CD4-positive, alpha-beta memory T cell (primary cell): ENCODE data around the gene CACNA2D1. TPM values are rescaled to one million over a fixed set of nuclear protein-coding genes. Genes with fewer than 3 reads are reported as not detected.

Experiments used
- CTCF ChIA-PET: fragments of 350-600 bp; sonication (Branson Sonifier 250); formaldehyde crosslinking; loops from one replicate; lab custom pipeline; 2021; ENCODE audit warnings: inconsistent platforms; ENCODE audit not compliant: partially characterized antibody; lab: Charles Lee
- POLR2A ChIA-PET: fragments of 350-600 bp; sonication (Branson Sonifier 250); formaldehyde crosslinking; loops from one replicate; lab custom pipeline; 2021; ENCODE audit not compliant: partially characterized antibody; lab: Charles Lee
- DNase-seq, 5 donors: peaks; one replicate each; pipeline versions ENCODE4 v3.0.0 to v3.0.0-alpha.2; 2020 to 2022; ENCODE audit warnings: mixed read lengths in 1 of 5
- H3K27ac ChIP-seq: one replicate; pipeline ENCODE4 v1.7.0; 2013; ENCODE audit warnings: low read depth, low read length
- H3K27me3 ChIP-seq: 2 replicates; pipeline ENCODE4 v1.7.0; 2013; ENCODE audit warnings: mild to moderate bottlenecking, low read length, moderate library complexity; ENCODE audit not compliant: insufficient read depth
- H3K36me3 ChIP-seq: 2 replicates; pipeline ENCODE4 v1.7.0; 2013; ENCODE audit warnings: mild to moderate bottlenecking, low read length, moderate library complexity; ENCODE audit not compliant: insufficient read depth
- H3K4me1 ChIP-seq: 2 replicates; pipeline ENCODE4 v1.7.0; 2013; ENCODE audit warnings: mild to moderate bottlenecking, low read length, moderate library complexity; ENCODE audit not compliant: insufficient read depth
- H3K4me3 ChIP-seq, 2 donors: one replicate each; pipeline ENCODE4 v1.7.0; 2013; ENCODE audit warnings: low read length in 2 of 2, mild to moderate bottlenecking in 1 of 2
- H3K9me3 ChIP-seq, 2 donors: one replicate each; pipeline ENCODE4 v1.7.0; 2013; ENCODE audit warnings: low read length in 2 of 2, control low read depth in 1 of 2; ENCODE audit not compliant: control insufficient read depth in 1 of 2
- H3K27ac Mint-ChIP-seq, 7 donors: one replicate each; pipeline ENCODE4 v1.8.0; 2020 to 2021; ENCODE audit warnings: mixed read lengths in 7 of 7, mild to moderate bottlenecking in 6 of 7, inconsistent platforms in 3 of 7, moderate library complexity in 3 of 7
- H3K27me3 Mint-ChIP-seq, 2 donors: one replicate each; pipeline ENCODE4 v1.8.0; 2020 to 2021; ENCODE audit warnings: mixed read lengths in 2 of 2
- H3K36me3 Mint-ChIP-seq, 2 donors: one replicate each; pipeline ENCODE4 v1.8.0; 2020 to 2021; ENCODE audit warnings: mixed read lengths in 2 of 2, inconsistent platforms in 1 of 2, mild to moderate bottlenecking in 1 of 2
- H3K4me1 Mint-ChIP-seq, 4 donors: one replicate each; pipeline ENCODE4 v1.8.0; 2020 to 2021; ENCODE audit warnings: mixed read lengths in 4 of 4, mild to moderate bottlenecking in 1 of 4
- H3K4me3 Mint-ChIP-seq, 8 donors: one replicate each; pipeline ENCODE4 v1.8.0; 2020 to 2021; ENCODE audit warnings: mixed read lengths in 8 of 8, mild to moderate bottlenecking in 7 of 8, moderate library complexity in 6 of 8, inconsistent platforms in 3 of 8
- H3K9me3 Mint-ChIP-seq, 8 donors: one replicate each; pipeline ENCODE4 v1.8.0; 2020 to 2021; ENCODE audit warnings: mixed read lengths in 8 of 8, mild to moderate bottlenecking in 5 of 8, inconsistent platforms in 3 of 8, moderate library complexity in 1 of 8
- intact Hi-C: fragments of 100-400 bp; cut with micrococcal nuclease; formaldehyde crosslinking; loops from one replicate; pipeline ENCODE4 v1.15.1; 2023
- polyA plus RNA-seq, 2 donors: library from polyadenylated mRNA; unstranded; fragments of 300-500 nt; fragmentation: Illumina TruSeq; gene quantifications; one replicate each; pipeline ENCODE4 v1.2.3, GENCODE V29; 2021
- total RNA-seq, 2 experiments: library from RNA; stranded (reverse); gene quantifications; one replicate each; pipeline ENCODE4 v1.2.3, GENCODE V29; 2021

CACNA2D1 gene
- total and polyA plus RNA-seq, 4 experiments from 2014 or later: not detected

GRCh38 chr7:82268632-82269031 lies 174.9 kb downstream of the CACNA2D1 start:
- Mint-ChIP-seq H3K4me1 (no peaks in the 10 kb centered on the region), H3K9me3 (peaks cover 0 to 7% (median 2%) of the 10 kb centered on the region in 8 donors), H3K36me3 (no peaks in the 10 kb centered on the region), H3K27ac (no peak overlapping the region), H3K4me3 (no peak overlapping the region), H3K27me3 (no peaks in the 10 kb centered on the region)
- Histone ChIP-seq H3K4me1 (no peaks in the 10 kb centered on the region), H3K9me3 (no peaks in the 10 kb centered on the region), H3K27ac (no peak overlapping the region), H3K36me3 (no peaks in the 10 kb centered on the region), H3K4me3 (no peak overlapping the region), H3K27me3 (no peaks in the 10 kb centered on the region)
- ChIA-PET POLR2A (no interaction called here), CTCF (no interaction called here)
- intact Hi-C loops: no loop called here
- no peak for DNase-seq

DNA sequence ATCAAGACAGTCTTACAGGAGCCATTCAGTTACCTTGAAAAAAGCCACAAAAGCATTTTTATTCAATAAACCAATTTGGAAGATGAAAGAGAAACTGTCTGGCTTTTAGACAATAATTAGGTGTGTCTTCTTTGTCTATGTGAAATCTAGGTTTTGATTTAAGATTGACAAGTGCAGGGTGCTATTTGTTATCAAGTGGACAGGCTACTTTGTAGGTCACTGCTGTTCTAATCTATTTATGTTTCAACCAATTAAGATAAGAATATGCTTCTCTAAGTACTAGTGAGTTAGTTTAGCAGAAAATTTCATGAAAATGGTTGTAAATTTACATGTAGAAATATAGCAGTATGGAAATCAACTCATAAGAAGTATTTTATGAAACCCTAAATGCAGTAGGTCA lies 177.5 kb downstream of the CACNA2D1 start:
- Histone ChIP-seq H3K27me3 (no peaks in the 10 kb centered on the region), H3K9me3 (no peaks in the 10 kb centered on the region), H3K4me1 (no peaks in the 10 kb centered on the region), H3K36me3 (no peaks in the 10 kb centered on the region), H3K4me3 (no peak overlapping the region), H3K27ac (no peak overlapping the region)
- Mint-ChIP-seq H3K4me1 (no peaks in the 10 kb centered on the region), H3K9me3 (peaks cover 0 to 9% (median 5%) of the 10 kb centered on the region in 8 donors), H3K27ac (no peak overlapping the region), H3K27me3 (no peaks in the 10 kb centered on the region), H3K4me3 (no peak overlapping the region), H3K36me3 (no peaks in the 10 kb centered on the region)
- DNase-seq: no peak
- POLR2A ChIA-PET: no interaction called here
- CTCF ChIA-PET: no interaction called here
- intact Hi-C loops: no loop called here

- no peaks in the 10 kb centered on the region for H3K4me1 Mint-ChIP-seq
- H3K4me3 Mint-ChIP-seq: no peak overlapping the region
- Histone ChIP-seq H3K4me1 (no peaks in the 10 kb centered on the region), H3K27me3 (no peaks in the 10 kb centered on the region), H3K36me3 (no peaks in the 10 kb centered on the region), H3K4me3 (no peak overlapping the region), H3K9me3 (no peaks in the 10 kb centered on the region), H3K27ac (no peak overlapping the region)
- CTCF ChIA-PET: no interaction called here
- no peaks in the 10 kb centered on the region for H3K27me3 Mint-ChIP-seq
- DNase-seq: no peak
- intact Hi-C loops: no loop called here
- no peak overlapping the region for H3K27ac Mint-ChIP-seq
- H3K9me3 Mint-ChIP-seq: peaks cover 0 to 16% (median 3%) of the 10 kb centered on the region in 8 donors
- H3K36me3 Mint-ChIP-seq: no peaks in the 10 kb centered on the region
- POLR2A ChIA-PET: no interaction called here
Measured at GRCh38 chr7:82264783-82265305, 178.7 kb downstream of the CACNA2D1 start.

GRCh38 chr7:82263920-82264782 lies 179.4 kb downstream of the CACNA2D1 start:
- ChIA-PET POLR2A (no interaction called here), CTCF (no interaction called here)
- Mint-ChIP-seq H3K27me3 (no peaks in the 10 kb centered on the region), H3K36me3 (no peaks in the 10 kb centered on the region), H3K4me3 (no peak overlapping the region), H3K4me1 (no peaks in the 10 kb centered on the region), H3K27ac (no peak overlapping the region), H3K9me3 (peaks cover 0 to 17% (median 3%) of the 10 kb centered on the region in 8 donors)
- intact Hi-C loops: no loop called here
- no peaks in the 10 kb centered on the region for H3K27me3 ChIP-seq
- H3K27ac ChIP-seq: no peak overlapping the region
- no peaks in the 10 kb centered on the region for H3K4me1 ChIP-seq
- no peak for DNase-seq
- H3K4me3 ChIP-seq: no peak overlapping the region
- no peaks in the 10 kb centered on the region for H3K36me3 ChIP-seq
- H3K9me3 ChIP-seq: no peaks in the 10 kb centered on the region

GRCh38 chr7:82258181-82258580 lies 185.4 kb downstream of the CACNA2D1 start:
- ChIA-PET POLR2A (no interaction called here), CTCF (interaction anchor here (0.7 kb wide), 1 partner anchor 497 kb away, joined by 4 read pairs; no protein-coding TSS in a partner anchor)
- Mint-ChIP-seq H3K9me3 (peaks cover 0 to 21% (median 4%) of the 10 kb centered on the region in 8 donors), H3K27ac (no peak overlapping the region), H3K27me3 (no peaks in the 10 kb centered on the region), H3K4me3 (no peak overlapping the region), H3K36me3 (no peaks in the 10 kb centered on the region), H3K4me1 (no peaks in the 10 kb centered on the region)
- intact Hi-C loops: no loop called here
- DNase-seq: no peak
- H3K36me3 ChIP-seq: no peaks in the 10 kb centered on the region
- no peak overlapping the region for H3K27ac ChIP-seq
- H3K4me3 ChIP-seq: no peak overlapping the region
- H3K4me1 ChIP-seq: no peaks in the 10 kb centered on the region
- H3K27me3 ChIP-seq: no peaks in the 10 kb centered on the region
- H3K9me3 ChIP-seq: no peaks in the 10 kb centered on the region

GRCh38 chr7:82257118-82257695 lies 186.4 kb downstream of the CACNA2D1 start:
- DNase-seq: no peak
- Mint-ChIP-seq H3K4me3 (no peak overlapping the region), H3K27ac (no peak overlapping the region), H3K4me1 (no peaks in the 10 kb centered on the region), H3K36me3 (no peaks in the 10 kb centered on the region), H3K27me3 (no peaks in the 10 kb centered on the region), H3K9me3 (peaks cover 0 to 21% (median 3%) of the 10 kb centered on the region in 8 donors)
- Histone ChIP-seq H3K9me3 (no peaks in the 10 kb centered on the region), H3K4me3 (no peak overlapping the region), H3K4me1 (no peaks in the 10 kb centered on the region), H3K27me3 (no peaks in the 10 kb centered on the region), H3K36me3 (no peaks in the 10 kb centered on the region), H3K27ac (no peak overlapping the region)
- intact Hi-C loops: no loop called here
- ChIA-PET CTCF (no interaction called here), POLR2A (no interaction called here)

DNA sequence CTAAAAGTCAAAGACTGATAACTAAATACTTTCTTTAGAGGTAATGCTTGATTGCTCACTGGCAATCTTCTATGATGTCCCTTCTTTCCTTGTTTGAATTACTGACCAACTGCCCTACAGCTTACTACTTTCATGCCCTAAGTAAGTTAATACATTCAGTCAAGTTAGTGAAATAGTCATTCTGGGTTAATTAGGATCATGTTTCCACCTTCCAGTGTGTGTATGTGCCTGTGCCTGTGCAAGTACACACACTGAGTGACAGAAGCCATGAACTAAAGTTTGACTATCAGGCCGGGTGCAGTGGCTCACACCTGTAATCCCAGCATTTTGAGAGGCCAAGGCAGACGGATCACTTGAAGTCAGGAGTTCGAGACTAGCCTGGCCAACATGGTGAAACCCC lies 187.9 kb downstream of the CACNA2D1 start:
- no peaks in the 10 kb centered on the region for H3K36me3 Mint-ChIP-seq
- no peaks in the 10 kb centered on the region for H3K27me3 Mint-ChIP-seq
- no peaks in the 10 kb centered on the region for H3K27me3 ChIP-seq
- no peak overlapping the region for H3K4me3 ChIP-seq
- H3K9me3 Mint-ChIP-seq: peaks cover 0 to 15% (median 2%) of the 10 kb centered on the region in 8 donors
- no peaks in the 10 kb centered on the region for H3K4me1 ChIP-seq
- DNase-seq: no peak
- H3K36me3 ChIP-seq: no peaks in the 10 kb centered on the region
- no peaks in the 10 kb centered on the region for H3K9me3 ChIP-seq
- no peak overlapping the region for H3K4me3 Mint-ChIP-seq
- ChIA-PET POLR2A (no interaction called here), CTCF (no interaction called here)
- H3K27ac Mint-ChIP-seq: no peak overlapping the region
- H3K4me1 Mint-ChIP-seq: no peaks in the 10 kb centered on the region
- intact Hi-C loops: no loop called here
- H3K27ac ChIP-seq: no peak overlapping the region
